ENCODE results near the gene CHD6.

Gene CHD6

DNA sequence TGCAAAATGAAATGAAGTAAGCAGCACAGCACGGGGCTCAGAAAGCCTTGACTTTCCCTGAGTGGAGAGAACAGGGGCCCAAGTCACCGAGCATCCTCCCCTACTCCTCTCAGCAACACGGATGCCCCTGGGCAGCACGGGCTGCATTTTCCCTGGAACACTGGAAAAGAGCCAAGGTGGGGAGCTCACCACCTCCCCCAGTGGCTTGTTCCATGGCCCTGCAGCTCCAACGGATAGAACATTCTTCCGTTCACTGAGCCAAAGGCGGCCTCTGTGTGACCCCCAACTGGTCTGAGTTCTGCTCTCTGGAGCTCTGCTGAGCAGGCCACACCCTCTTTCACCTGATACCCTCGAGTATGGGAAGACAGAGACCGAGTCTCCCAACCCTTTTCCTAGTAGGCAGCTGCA lies 230.7 kb downstream of the CHD6 start:
- no peaks in the 10 kb centered on the region for H3K4me1 ChIP-seq (ENCODE audit: control insufficient read depth, insufficient read depth, low read length)
- CTCF ChIA-PET: interaction anchor here (0.6 to 0.7 kb wide), 2 partner anchors 24 to 211 kb away, joined by 3 read pairs; no protein-coding TSS in a partner anchor
- no peaks in the 10 kb centered on the region for H3K36me3 ChIP-seq (ENCODE audit: control insufficient read depth in 2 of 2, insufficient read depth in 1 of 2, low read length in 2 of 2)
- no peaks in the 10 kb centered on the region for H3K9me3 ChIP-seq (ENCODE audit: control insufficient read depth, insufficient read depth, low read depth, low read length)
- no peak for TF ChIP-seq TRIM28 (IDR thresholded peaks at IDR 0.05; ENCODE audit: borderline replicate concordance, low read length)
- TF ChIP-seq, protein P1, sequence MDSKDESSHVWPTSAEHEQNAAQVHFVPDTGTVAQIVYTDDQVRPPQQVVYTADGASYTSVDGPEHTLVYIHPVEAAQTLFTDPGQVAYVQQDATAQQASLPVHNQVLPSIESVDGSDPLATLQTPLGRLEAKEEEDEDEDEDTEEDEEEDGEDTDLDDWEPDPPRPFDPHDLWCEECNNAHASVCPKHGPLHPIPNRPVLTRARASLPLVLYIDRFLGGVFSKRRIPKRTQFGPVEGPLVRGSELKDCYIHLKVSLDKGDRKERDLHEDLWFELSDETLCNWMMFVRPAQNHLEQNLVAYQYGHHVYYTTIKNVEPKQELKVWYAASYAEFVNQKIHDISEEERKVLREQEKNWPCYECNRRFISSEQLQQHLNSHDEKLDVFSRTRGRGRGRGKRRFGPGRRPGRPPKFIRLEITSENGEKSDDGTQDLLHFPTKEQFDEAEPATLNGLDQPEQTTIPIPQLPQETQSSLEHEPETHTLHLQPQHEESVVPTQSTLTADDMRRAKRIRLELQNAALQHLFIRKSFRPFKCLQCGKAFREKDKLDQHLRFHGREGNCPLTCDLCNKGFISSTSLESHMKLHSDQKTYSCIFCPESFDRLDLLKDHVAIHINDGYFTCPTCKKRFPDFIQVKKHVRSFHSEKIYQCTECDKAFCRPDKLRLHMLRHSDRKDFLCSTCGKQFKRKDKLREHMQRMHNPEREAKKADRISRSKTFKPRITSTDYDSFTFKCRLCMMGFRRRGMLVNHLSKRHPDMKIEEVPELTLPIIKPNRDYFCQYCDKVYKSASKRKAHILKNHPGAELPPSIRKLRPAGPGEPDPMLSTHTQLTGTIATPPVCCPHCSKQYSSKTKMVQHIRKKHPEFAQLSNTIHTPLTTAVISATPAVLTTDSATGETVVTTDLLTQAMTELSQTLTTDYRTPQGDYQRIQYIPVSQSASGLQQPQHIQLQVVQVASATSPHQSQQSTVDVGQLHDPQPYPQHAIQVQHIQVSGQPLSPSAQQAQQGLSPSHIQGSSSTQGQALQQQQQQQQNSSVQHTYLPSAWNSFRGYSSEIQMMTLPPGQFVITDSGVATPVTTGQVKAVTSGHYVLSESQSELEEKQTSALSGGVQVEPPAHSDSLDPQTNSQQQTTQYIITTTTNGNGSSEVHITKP (tag by site-specific recombination; IDR thresholded peaks at IDR 0.05): peak; percentile 35; the same call in 1 of the 2 replicates
- no peak for TF ChIP-seq KLF8 (tag by site-specific recombination; IDR thresholded peaks at IDR 0.05)
- TF ChIP-seq, protein P2, sequence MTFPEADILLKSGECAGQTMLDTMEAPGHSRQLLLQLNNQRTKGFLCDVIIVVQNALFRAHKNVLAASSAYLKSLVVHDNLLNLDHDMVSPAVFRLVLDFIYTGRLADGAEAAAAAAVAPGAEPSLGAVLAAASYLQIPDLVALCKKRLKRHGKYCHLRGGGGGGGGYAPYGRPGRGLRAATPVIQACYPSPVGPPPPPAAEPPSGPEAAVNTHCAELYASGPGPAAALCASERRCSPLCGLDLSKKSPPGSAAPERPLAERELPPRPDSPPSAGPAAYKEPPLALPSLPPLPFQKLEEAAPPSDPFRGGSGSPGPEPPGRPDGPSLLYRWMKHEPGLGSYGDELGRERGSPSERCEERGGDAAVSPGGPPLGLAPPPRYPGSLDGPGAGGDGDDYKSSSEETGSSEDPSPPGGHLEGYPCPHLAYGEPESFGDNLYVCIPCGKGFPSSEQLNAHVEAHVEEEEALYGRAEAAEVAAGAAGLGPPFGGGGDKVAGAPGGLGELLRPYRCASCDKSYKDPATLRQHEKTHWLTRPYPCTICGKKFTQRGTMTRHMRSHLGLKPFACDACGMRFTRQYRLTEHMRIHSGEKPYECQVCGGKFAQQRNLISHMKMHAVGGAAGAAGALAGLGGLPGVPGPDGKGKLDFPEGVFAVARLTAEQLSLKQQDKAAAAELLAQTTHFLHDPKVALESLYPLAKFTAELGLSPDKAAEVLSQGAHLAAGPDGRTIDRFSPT (tag by site-specific recombination; IDR thresholded peaks at IDR 0.05): no peak
- no peak overlapping the region for H3K27ac ChIP-seq (ENCODE audit: extremely low read depth, low read depth, low read length)
- POLR2A ChIA-PET: no interaction called here
- H3K4me3 ChIP-seq (ENCODE audit: low read depth, low read length): no peak overlapping the region

DNA sequence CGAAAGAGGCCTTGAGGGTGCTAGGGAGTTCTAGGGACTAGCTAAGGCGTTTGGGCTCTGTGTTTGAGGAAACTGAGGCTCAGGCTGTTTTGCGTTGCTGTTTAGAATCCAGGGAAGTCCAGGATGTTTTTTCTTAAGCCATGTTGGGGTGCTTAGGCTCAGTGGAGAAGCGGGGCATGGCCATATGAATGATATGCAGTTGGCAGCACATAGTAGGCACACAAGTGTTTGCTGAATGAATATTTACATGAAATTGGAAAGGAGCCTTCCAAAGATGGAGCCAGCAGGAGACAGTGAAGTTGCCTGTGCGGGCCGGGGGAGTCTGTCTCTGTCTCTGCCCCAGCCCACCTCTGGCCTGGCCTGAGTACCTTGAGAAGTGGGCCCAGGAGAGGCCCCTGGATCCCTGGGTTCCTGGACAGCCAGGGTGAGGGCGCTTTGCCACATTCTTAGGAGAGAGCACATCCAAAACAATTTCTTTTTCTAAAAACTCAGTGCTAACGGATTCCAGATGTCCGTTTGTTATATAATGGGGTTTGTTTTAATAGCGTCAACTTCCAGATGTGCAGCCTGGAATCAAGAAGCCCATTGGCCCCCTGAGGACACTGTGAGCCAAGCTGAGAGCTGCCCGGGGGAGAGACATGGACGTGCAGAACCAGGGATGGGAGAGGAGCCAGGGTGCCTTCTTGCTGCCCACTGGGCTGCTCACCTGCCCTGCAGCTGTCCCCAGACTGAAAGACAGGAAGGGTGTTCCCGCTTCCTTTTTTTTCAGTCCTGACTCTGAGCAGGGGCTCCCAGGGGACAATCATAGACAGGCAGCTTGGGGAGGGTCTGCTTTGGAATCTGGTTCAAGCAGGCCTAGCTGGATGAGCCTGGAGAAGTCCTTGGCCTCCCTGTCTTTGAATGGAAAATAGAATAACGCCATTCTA lies 231.4 kb downstream of the CHD6 start:
- CTCF ChIA-PET: interaction anchor here (0.7 kb wide), 1 partner anchor 24 kb away, joined by 3 read pairs; no protein-coding TSS in a partner anchor
- no peaks in the 10 kb centered on the region for H3K4me1 ChIP-seq (ENCODE audit: control insufficient read depth, insufficient read depth, low read length)
- POLR2A ChIA-PET: interaction anchor here (0.7 kb wide), 1 partner anchor 406 kb away, joined by 6 read pairs; no protein-coding TSS in a partner anchor
- TF ChIP-seq ZBTB17 (tag by site-specific recombination; IDR thresholded peaks at IDR 0.05) (no peak), SP7 (tag by site-specific recombination; IDR thresholded peaks at IDR 0.05) (no peak), ZNF292 (tag by site-specific recombination; IDR thresholded peaks at IDR 0.05; ENCODE audit: borderline replicate concordance, low read depth) (no peak), ZNF521 (tag by site-specific recombination; IDR thresholded peaks at IDR 0.05) (no peak), ZFP3 (tag by site-specific recombination; IDR thresholded peaks at IDR 0.05; ENCODE audit: low read depth) (no peak), EGR2 (tag by site-specific recombination; IDR thresholded peaks at IDR 0.05; ENCODE audit: low read depth) (no peak)
- no peaks in the 10 kb centered on the region for H3K9me3 ChIP-seq (ENCODE audit: control insufficient read depth, insufficient read depth, low read depth, low read length)
- H3K36me3 ChIP-seq (ENCODE audit: control insufficient read depth in 2 of 2, insufficient read depth in 1 of 2, low read length in 2 of 2): no peaks in the 10 kb centered on the region
- no peak overlapping the region for H3K27ac ChIP-seq (ENCODE audit: extremely low read depth, low read depth, low read length)
- no peak overlapping the region for H3K4me3 ChIP-seq (ENCODE audit: low read depth, low read length)

DNA sequence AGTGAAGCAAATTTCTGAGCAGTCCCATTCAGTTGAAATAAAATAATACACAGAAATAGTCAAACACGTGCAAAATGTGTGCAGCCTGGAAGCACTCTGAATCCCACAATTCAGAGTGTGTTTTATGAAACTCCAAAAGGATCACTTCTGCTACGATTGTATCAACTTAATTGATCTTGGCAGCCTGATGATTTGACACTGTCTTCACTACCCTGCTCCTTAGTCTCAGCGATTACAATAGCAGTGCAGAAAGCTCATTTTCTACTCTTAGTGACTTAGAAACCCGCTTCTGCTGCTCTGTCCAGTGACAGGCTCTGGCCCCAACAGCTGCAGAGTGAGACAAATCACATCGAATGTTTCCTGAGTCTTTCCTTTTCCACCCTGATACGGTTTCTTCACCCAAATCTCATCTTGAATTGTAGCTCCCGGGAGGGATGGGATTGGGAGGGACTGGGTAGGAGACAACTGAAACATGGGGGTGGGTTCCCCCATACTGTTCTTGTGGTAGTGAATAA lies 235.3 kb downstream of the CHD6 start:
- no peaks in the 10 kb centered on the region for H3K36me3 ChIP-seq (ENCODE audit: control insufficient read depth in 2 of 2, insufficient read depth in 1 of 2, low read length in 2 of 2)
- H3K4me1 ChIP-seq (ENCODE audit: control insufficient read depth, insufficient read depth, low read length): no peaks in the 10 kb centered on the region
- CTCF ChIA-PET: no interaction called here
- TF ChIP-seq BCL11B (tag by site-specific recombination; IDR thresholded peaks at IDR 0.05; ENCODE audit: low read depth) (no peak), ZBTB1 (tag by site-specific recombination; IDR thresholded peaks at IDR 0.05) (no peak)
- H3K9me3 ChIP-seq (ENCODE audit: control insufficient read depth, insufficient read depth, low read depth, low read length): no peaks in the 10 kb centered on the region
- POLR2A ChIA-PET: no interaction called here
- no peak overlapping the region for H3K27ac ChIP-seq (ENCODE audit: extremely low read depth, low read depth, low read length)
- no peak overlapping the region for H3K4me3 ChIP-seq (ENCODE audit: low read depth, low read length)
